ENCODE results near the gene TGFBR3.

DNA sequence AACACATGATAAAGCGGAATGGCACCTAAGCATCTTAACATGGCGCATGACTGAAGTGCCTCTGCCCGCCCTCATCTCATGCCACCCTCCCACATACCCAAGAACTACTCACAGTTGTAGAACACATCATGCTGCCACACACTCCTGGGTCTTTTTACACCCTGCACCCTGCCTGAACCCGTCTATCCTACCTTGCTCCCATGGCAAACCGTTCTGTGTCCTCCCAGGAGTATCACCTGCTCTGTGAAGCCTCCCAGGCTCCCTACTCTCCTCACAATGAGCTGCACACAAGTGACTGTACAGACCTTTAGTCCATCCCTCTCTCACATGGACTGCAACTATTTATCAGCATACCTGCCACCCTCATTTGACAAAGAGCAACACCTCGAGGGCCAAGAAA, 144.0 kb downstream of the TGFBR3 start:
- TF ChIP-seq, protein P1, sequence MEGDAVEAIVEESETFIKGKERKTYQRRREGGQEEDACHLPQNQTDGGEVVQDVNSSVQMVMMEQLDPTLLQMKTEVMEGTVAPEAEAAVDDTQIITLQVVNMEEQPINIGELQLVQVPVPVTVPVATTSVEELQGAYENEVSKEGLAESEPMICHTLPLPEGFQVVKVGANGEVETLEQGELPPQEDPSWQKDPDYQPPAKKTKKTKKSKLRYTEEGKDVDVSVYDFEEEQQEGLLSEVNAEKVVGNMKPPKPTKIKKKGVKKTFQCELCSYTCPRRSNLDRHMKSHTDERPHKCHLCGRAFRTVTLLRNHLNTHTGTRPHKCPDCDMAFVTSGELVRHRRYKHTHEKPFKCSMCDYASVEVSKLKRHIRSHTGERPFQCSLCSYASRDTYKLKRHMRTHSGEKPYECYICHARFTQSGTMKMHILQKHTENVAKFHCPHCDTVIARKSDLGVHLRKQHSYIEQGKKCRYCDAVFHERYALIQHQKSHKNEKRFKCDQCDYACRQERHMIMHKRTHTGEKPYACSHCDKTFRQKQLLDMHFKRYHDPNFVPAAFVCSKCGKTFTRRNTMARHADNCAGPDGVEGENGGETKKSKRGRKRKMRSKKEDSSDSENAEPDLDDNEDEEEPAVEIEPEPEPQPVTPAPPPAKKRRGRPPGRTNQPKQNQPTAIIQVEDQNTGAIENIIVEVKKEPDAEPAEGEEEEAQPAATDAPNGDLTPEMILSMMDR (tag by site-specific recombination; IDR thresholded peaks at IDR 0.05), result no peak
- no peak for TF ChIP-seq TCF7L2 (IDR thresholded peaks at IDR 0.05; ENCODE audit: borderline replicate concordance, low read depth, low read length)
- TF ChIP-seq, protein P2, sequence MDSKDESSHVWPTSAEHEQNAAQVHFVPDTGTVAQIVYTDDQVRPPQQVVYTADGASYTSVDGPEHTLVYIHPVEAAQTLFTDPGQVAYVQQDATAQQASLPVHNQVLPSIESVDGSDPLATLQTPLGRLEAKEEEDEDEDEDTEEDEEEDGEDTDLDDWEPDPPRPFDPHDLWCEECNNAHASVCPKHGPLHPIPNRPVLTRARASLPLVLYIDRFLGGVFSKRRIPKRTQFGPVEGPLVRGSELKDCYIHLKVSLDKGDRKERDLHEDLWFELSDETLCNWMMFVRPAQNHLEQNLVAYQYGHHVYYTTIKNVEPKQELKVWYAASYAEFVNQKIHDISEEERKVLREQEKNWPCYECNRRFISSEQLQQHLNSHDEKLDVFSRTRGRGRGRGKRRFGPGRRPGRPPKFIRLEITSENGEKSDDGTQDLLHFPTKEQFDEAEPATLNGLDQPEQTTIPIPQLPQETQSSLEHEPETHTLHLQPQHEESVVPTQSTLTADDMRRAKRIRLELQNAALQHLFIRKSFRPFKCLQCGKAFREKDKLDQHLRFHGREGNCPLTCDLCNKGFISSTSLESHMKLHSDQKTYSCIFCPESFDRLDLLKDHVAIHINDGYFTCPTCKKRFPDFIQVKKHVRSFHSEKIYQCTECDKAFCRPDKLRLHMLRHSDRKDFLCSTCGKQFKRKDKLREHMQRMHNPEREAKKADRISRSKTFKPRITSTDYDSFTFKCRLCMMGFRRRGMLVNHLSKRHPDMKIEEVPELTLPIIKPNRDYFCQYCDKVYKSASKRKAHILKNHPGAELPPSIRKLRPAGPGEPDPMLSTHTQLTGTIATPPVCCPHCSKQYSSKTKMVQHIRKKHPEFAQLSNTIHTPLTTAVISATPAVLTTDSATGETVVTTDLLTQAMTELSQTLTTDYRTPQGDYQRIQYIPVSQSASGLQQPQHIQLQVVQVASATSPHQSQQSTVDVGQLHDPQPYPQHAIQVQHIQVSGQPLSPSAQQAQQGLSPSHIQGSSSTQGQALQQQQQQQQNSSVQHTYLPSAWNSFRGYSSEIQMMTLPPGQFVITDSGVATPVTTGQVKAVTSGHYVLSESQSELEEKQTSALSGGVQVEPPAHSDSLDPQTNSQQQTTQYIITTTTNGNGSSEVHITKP (tag by site-specific recombination; IDR thresholded peaks at IDR 0.05), result no peak
- TF ChIP-seq, protein P3, sequence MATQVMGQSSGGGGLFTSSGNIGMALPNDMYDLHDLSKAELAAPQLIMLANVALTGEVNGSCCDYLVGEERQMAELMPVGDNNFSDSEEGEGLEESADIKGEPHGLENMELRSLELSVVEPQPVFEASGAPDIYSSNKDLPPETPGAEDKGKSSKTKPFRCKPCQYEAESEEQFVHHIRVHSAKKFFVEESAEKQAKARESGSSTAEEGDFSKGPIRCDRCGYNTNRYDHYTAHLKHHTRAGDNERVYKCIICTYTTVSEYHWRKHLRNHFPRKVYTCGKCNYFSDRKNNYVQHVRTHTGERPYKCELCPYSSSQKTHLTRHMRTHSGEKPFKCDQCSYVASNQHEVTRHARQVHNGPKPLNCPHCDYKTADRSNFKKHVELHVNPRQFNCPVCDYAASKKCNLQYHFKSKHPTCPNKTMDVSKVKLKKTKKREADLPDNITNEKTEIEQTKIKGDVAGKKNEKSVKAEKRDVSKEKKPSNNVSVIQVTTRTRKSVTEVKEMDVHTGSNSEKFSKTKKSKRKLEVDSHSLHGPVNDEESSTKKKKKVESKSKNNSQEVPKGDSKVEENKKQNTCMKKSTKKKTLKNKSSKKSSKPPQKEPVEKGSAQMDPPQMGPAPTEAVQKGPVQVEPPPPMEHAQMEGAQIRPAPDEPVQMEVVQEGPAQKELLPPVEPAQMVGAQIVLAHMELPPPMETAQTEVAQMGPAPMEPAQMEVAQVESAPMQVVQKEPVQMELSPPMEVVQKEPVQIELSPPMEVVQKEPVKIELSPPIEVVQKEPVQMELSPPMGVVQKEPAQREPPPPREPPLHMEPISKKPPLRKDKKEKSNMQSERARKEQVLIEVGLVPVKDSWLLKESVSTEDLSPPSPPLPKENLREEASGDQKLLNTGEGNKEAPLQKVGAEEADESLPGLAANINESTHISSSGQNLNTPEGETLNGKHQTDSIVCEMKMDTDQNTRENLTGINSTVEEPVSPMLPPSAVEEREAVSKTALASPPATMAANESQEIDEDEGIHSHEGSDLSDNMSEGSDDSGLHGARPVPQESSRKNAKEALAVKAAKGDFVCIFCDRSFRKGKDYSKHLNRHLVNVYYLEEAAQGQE (tag by site-specific recombination; IDR thresholded peaks at IDR 0.05), result no peak
- TF ChIP-seq ZNF10 (tag by site-specific recombination; IDR thresholded peaks at IDR 0.05), result no peak
- no peak for TF ChIP-seq ZFP3 (tag by site-specific recombination; IDR thresholded peaks at IDR 0.05; ENCODE audit: low read depth)
- no peak for TF ChIP-seq ZBTB17 (tag by site-specific recombination; IDR thresholded peaks at IDR 0.05)
- TF ChIP-seq, protein P4, sequence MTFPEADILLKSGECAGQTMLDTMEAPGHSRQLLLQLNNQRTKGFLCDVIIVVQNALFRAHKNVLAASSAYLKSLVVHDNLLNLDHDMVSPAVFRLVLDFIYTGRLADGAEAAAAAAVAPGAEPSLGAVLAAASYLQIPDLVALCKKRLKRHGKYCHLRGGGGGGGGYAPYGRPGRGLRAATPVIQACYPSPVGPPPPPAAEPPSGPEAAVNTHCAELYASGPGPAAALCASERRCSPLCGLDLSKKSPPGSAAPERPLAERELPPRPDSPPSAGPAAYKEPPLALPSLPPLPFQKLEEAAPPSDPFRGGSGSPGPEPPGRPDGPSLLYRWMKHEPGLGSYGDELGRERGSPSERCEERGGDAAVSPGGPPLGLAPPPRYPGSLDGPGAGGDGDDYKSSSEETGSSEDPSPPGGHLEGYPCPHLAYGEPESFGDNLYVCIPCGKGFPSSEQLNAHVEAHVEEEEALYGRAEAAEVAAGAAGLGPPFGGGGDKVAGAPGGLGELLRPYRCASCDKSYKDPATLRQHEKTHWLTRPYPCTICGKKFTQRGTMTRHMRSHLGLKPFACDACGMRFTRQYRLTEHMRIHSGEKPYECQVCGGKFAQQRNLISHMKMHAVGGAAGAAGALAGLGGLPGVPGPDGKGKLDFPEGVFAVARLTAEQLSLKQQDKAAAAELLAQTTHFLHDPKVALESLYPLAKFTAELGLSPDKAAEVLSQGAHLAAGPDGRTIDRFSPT (tag by site-specific recombination; IDR thresholded peaks at IDR 0.05), result no peak
- TF ChIP-seq ZBTB48 (tag by site-specific recombination; IDR thresholded peaks at IDR 0.05), result no peak
- TF ChIP-seq ZNF747 (tag by site-specific recombination; IDR thresholded peaks at IDR 0.05), result no peak
- TF ChIP-seq ZNF324 (tag by site-specific recombination; IDR thresholded peaks at IDR 0.05), result no peak
